MCF 10A (cell line): ENCODE results near the gene KAT2A. TPM values are rescaled to one million over a fixed set of nuclear protein-coding genes. Genes with fewer than 3 reads are reported as not detected.

ENCODE experiments used
- BruUV-seq: library from RNA; stranded (reverse); fragments of 400-500 nt; replicated peaks from 2 replicates; lab custom pipeline; 2021; lab: Mats Ljungman, UMichigan
- CTCF ChIA-PET: fragments of 300-600 bp; sonication (Branson Sonifier 250); formaldehyde crosslinking; extraction: SDS; loops from one replicate; lab custom pipeline; 2021; ENCODE audit warnings: antibody characterized with exemption, inconsistent platforms; lab: Yijun Ruan, JAX
- POLR2A ChIA-PET: fragments of 300-600, 350-650 bp; sonication (Branson Sonifier 250); formaldehyde crosslinking; extraction: SDS; loops from one replicate; lab custom pipeline; 2020; ENCODE audit warnings: antibody characterized with exemption, inconsistent platforms; lab: Yijun Ruan, JAX
- DNase-seq: peaks from one replicate; pipeline ENCODE4 v3.0.0-alpha.2; 2018; ENCODE audit not compliant: unreplicated experiment
- H3K27ac Mint-ChIP-seq: one replicate; pipeline ENCODE4 v1.8.0; 2022; ENCODE audit warnings: mild to moderate bottlenecking, low read depth, mixed read lengths; ENCODE audit not compliant: unreplicated experiment
- H3K27me3 Mint-ChIP-seq: one replicate; pipeline ENCODE4 v1.8.0; 2022; ENCODE audit warnings: mixed read lengths; ENCODE audit not compliant: insufficient read depth, unreplicated experiment
- H3K36me3 Mint-ChIP-seq: one replicate; pipeline ENCODE4 v1.8.0; 2022; ENCODE audit warnings: mild to moderate bottlenecking, moderate library complexity, mixed read lengths; ENCODE audit not compliant: insufficient read depth, unreplicated experiment
- H3K4me1 Mint-ChIP-seq: one replicate; pipeline ENCODE4 v1.8.0; 2022; ENCODE audit warnings: mixed read lengths; ENCODE audit not compliant: insufficient read depth, unreplicated experiment
- H3K4me3 Mint-ChIP-seq: one replicate; pipeline ENCODE4 v1.8.0; 2022; ENCODE audit warnings: mild to moderate bottlenecking, moderate library complexity, mixed read lengths; ENCODE audit not compliant: unreplicated experiment
- H3K9me3 Mint-ChIP-seq: one replicate; pipeline ENCODE4 v1.8.0; 2022; ENCODE audit warnings: mixed read lengths; ENCODE audit not compliant: unreplicated experiment
- CTCF ChIP-seq: fragments of 200-600 bp; IDR thresholded peaks from one replicate; pipeline ENCODE4 v1.8.0; 2022; ENCODE audit warnings: antibody characterized with exemption, mild to moderate bottlenecking; ENCODE audit not compliant: unreplicated experiment
- intact Hi-C: fragments of 100-400 bp; cut with micrococcal nuclease; formaldehyde crosslinking; loops from 2 replicates; pipeline ENCODE4 v1.14.1; 2022
- total RNA-seq: library from RNA; stranded (reverse); gene quantifications from 2 replicates; pipeline ENCODE4 v1.2.3, GENCODE V29; 2022

Gene KAT2A
- total RNA-seq, 1 experiment from 2014 or later: 44.6 TPM

- Mint-ChIP-seq H3K4me3 (no peak overlapping the region), H3K27me3 (peaks cover 12% of the 10 kb centered on the region), H3K9me3 (no peaks in the 10 kb centered on the region), H3K27ac (no peak overlapping the region), H3K4me1 (no peaks in the 10 kb centered on the region), H3K36me3 (no peaks in the 10 kb centered on the region)
- DNase-seq: no peak
- ChIA-PET CTCF (no interaction called here), POLR2A (no interaction called here)
- no TSS peak for BruUV-seq
- TF ChIP-seq CTCF: no peak
- intact Hi-C loops: no loop called here
These were observed 45.1 kb upstream of the KAT2A start for GRCh38 chr17:42166196-42166763.

GRCh38 chr17:42165751-42166150 lies 44.6 kb upstream of the KAT2A start:
- CTCF ChIA-PET: no interaction called here
- Mint-ChIP-seq H3K4me1 (no peaks in the 10 kb centered on the region), H3K27me3 (peaks cover 7% of the 10 kb centered on the region), H3K4me3 (no peak overlapping the region), H3K36me3 (no peaks in the 10 kb centered on the region), H3K27ac (no peak overlapping the region), H3K9me3 (no peaks in the 10 kb centered on the region)
- no peak for TF ChIP-seq CTCF
- BruUV-seq: no TSS peak
- DNase-seq: no peak
- intact Hi-C loops: no loop called here
- POLR2A ChIA-PET: no interaction called here

GRCh38 chr17:42163696-42164407 lies 42.7 kb upstream of the KAT2A start:
- BruUV-seq: no TSS peak
- ChIA-PET CTCF (interaction anchor here (0.6 to 0.8 kb wide), 3 partner anchors 71 to 242 kb away, joined by 3 read pairs; no protein-coding TSS in a partner anchor), POLR2A (no interaction called here)
- no peak for DNase-seq
- Mint-ChIP-seq H3K27me3 (no peaks in the 10 kb centered on the region), H3K9me3 (no peaks in the 10 kb centered on the region), H3K4me3 (no peak overlapping the region), H3K4me1 (no peaks in the 10 kb centered on the region), H3K27ac (no peak overlapping the region), H3K36me3 (no peaks in the 10 kb centered on the region)
- no peak for TF ChIP-seq CTCF
- intact Hi-C loops: no loop called here

- intact Hi-C loops: no loop called here
- Mint-ChIP-seq H3K4me1 (no peaks in the 10 kb centered on the region), H3K36me3 (no peaks in the 10 kb centered on the region), H3K27ac (no peak overlapping the region), H3K9me3 (no peaks in the 10 kb centered on the region), H3K27me3 (no peaks in the 10 kb centered on the region), H3K4me3 (no peak overlapping the region)
- DNase-seq: peak; percentile 37
- TF ChIP-seq CTCF: peak; percentile 36
- no TSS peak for BruUV-seq
- POLR2A ChIA-PET: no interaction called here
- CTCF ChIA-PET: interaction anchor here (0.6 to 0.8 kb wide), 2 partner anchors 71 to 243 kb away, joined by 3 read pairs; no protein-coding TSS in a partner anchor
These were observed 41.9 kb upstream of the KAT2A start for GRCh38 chr17:42163113-42163512.
